Adrenal gland (tissue), 12 donors: ENCODE measurements around the gene NTSR2. TPM values are rescaled to one million over a fixed set of nuclear protein-coding genes. Genes with fewer than 3 reads are reported as not detected.

ENCODE experiments used
- DNase-seq, 7 donors: peaks; one replicate each; pipeline ENCODE4 v3.0.0-alpha.2; 2019 to 2020
- H3K27ac ChIP-seq, 5 donors: fragments of 200-600 bp; sonication (generic) in 4 of 5; 1 replicate in 3 of 5; 2 replicates in 2 of 5; pipeline versions ENCODE4 v1.5.1 to v1.8.0; 2016 to 2020; ENCODE audit warnings: mild to moderate bottlenecking in 1 of 5
- H3K27me3 ChIP-seq: fragments of 200-600 bp; 2 replicates; pipeline ENCODE4 v1.8.0; 2021
- H3K36me3 ChIP-seq, 2 donors: fragments of 200-600 bp; replicated peaks in 1 of 2; 1 replicate in 1 of 2; 2 replicates in 1 of 2; pipeline versions ENCODE4 v1.5.1 to v1.8.0; 2018 to 2022
- H3K4me1 ChIP-seq, 2 donors: fragments of 200-600 bp; replicated peaks in 1 of 2; 1 replicate in 1 of 2; 2 replicates in 1 of 2; pipeline versions ENCODE4 v1.5.1 to v1.8.0; 2018 to 2021
- H3K4me3 ChIP-seq, 4 donors: fragments of 200-600 bp; sonication (generic) in 3 of 4; one replicate each; pipeline ENCODE4 v1.5.1; 2016 to 2018
- H3K9me3 ChIP-seq, 3 donors: fragments of 200-600 bp; sonication (generic) in 1 of 3; replicated peaks in 1 of 3; 1 replicate in 2 of 3; 2 replicates in 1 of 3; pipeline versions ENCODE4 v1.5.1 to v1.8.0; 2016 to 2021
- POLR2A ChIP-seq, 2 donors: fragments of 450-650 bp; IDR thresholded peaks; one replicate each; pipeline ENCODE4 v1.6.1; 2017; ENCODE audit warnings: antibody characterized with exemption in 2 of 2, mild to moderate bottlenecking in 2 of 2, moderate library complexity in 1 of 2
- WGBS, 4 donors: extraction: QIAGEN DNeasy Blood & Tissue Kit in 2 of 4; methylation state at CpG; one replicate each; pipeline versions ENCODE4 v1.1.5 to v1.1.7; 2013 to 2017; 5-methylcytosine and 5-hydroxymethylcytosine counted together
- intact Hi-C, 2 donors: fragments of 100-400 bp; cut with DNase I; formaldehyde crosslinking; loops; one replicate each; pipeline versions ENCODE4 v1.14.1 to v1.15.0; 2022 to 2023
- polyA plus RNA-seq, 3 donors: library from polyadenylated mRNA; stranded (reverse); fragments of 200-250 nt in 2 of 3; fragments of 350-450 nt in 1 of 3; fragmentation: Illumina TruSeq in 1 of 3; extraction: RNeasy Lipid Tissue Mini Kit (QIAGEN cat#74804) in 1 of 3; gene quantifications; one replicate each; pipeline ENCODE4 v1.2.3, GENCODE V29; 2013 to 2014
- total RNA-seq, 9 donors: library from RNA; depleted of rRNA in 4 of 9; stranded (reverse); fragments of >200 nt in 4 of 9; fragments of 120-200 nt in 1 of 9; fragmentation: NEBNext Ultra II Directional in 1 of 9; extraction: Animal tissue kit (Norgen Biotek cat#: 25700) in 1 of 9; gene quantifications; one replicate each; pipeline versions ENCODE4 v1.1.0 to v1.2.4, GENCODE V29; 2013 to 2023
- TF ChIP-seq, protein P1 (sequence below), 6 experiments: fragments of 450-650 bp in 4 of 6; fragments of 200-600 bp in 2 of 6; sonication (generic) in 1 of 6; IDR thresholded peaks; 1 replicate in 5 of 6; 2 replicates in 1 of 6; pipeline versions ENCODE4 v1.5.1 to v1.8.0; 2016 to 2021; ENCODE audit warnings: antibody characterized with exemption in 6 of 6, mild to moderate bottlenecking in 2 of 6, moderate library complexity in 1 of 6
- donor health status: healthy with polysubstance abuse.
- donor health status: Bipolar disorder and iron deficiency.
- donor health status: DM: yes; HTN: yes; CAD: no.
- donor health status: DM: no; HTN: no; CAD: no.
- donor health status: DM: no; HTN: no; CAD: no.
- donor health status: DM: yes; HTN: yes; CAD: no.

NTSR2 gene
- total and polyA plus RNA-seq, 12 donors, result 0.06 to 10.3 (median 1.1) TPM

DNA sequence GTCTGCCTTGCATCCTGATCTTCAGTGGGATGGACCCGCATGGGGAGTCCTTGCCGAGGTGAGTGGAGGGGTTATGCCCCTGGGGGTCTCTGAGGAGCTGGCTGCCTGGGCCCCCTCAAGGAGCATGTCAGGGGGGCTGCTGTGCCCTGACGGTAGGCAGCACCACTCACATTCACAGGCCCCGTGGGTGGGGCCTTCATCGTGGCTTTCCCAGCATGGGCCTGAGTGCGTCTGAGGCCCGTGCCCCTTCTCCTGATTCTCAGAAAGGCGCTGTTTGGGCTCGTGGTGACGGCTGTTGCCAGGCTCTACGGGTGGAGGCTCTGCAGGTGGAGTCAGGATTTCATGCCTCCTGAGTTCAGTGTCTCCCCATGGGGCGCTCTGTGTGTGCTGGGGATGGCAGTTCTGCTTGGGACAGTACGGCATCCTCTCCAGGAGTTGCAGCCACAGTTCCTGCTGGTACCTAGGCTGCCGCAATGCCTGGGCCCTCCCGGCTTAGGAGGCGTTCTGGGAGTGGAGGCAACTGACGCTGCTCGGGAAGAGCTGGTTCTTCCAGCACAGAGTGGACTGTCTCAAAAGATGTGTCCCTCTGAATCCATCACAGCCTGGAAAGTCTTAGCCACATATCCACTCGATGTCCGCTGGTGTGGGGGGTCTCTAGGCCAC lies 57.3 kb downstream of the NTSR2 start:
- Histone ChIP-seq H3K27me3 (no peaks in the 10 kb centered on the region), H3K4me3 (no peak overlapping the region), H3K36me3 (no peaks in the 10 kb centered on the region), H3K9me3 (no peaks in the 10 kb centered on the region), H3K4me1 (no peaks in the 10 kb centered on the region), H3K27ac (no peak overlapping the region)
- intact Hi-C loops, result no loop called here
- 83 to 93% (median 89%) methylated on average over 8 to 20 of the region's 20 CpGs for WGBS, 4 donors
- no peak for DNase-seq
- no peak for TF ChIP-seq POLR2A (IDR thresholded peaks at IDR 0.05)
- TF ChIP-seq, protein P1, sequence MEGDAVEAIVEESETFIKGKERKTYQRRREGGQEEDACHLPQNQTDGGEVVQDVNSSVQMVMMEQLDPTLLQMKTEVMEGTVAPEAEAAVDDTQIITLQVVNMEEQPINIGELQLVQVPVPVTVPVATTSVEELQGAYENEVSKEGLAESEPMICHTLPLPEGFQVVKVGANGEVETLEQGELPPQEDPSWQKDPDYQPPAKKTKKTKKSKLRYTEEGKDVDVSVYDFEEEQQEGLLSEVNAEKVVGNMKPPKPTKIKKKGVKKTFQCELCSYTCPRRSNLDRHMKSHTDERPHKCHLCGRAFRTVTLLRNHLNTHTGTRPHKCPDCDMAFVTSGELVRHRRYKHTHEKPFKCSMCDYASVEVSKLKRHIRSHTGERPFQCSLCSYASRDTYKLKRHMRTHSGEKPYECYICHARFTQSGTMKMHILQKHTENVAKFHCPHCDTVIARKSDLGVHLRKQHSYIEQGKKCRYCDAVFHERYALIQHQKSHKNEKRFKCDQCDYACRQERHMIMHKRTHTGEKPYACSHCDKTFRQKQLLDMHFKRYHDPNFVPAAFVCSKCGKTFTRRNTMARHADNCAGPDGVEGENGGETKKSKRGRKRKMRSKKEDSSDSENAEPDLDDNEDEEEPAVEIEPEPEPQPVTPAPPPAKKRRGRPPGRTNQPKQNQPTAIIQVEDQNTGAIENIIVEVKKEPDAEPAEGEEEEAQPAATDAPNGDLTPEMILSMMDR (IDR thresholded peaks at IDR 0.05), result no peak

GRCh38 chr2:11611251-11611650 lies 58.7 kb downstream of the NTSR2 start:
- Histone ChIP-seq H3K36me3 (no peaks in the 10 kb centered on the region), H3K27ac (no peak overlapping the region), H3K27me3 (no peaks in the 10 kb centered on the region), H3K4me1 (no peaks in the 10 kb centered on the region), H3K4me3 (no peak overlapping the region), H3K9me3 (no peaks in the 10 kb centered on the region)
- TF ChIP-seq, protein P1 (IDR thresholded peaks at IDR 0.05), result no peak
- TF ChIP-seq POLR2A (IDR thresholded peaks at IDR 0.05), result no peak
- intact Hi-C loops, result no loop called here
- 90 to 95% (median 91%) methylated on average over 5 of the region's 5 CpGs for WGBS, 4 donors
- DNase-seq, result no peak

GRCh38 chr2:11610624-11611242 lies 59.3 kb downstream of the NTSR2 start:
- Histone ChIP-seq H3K9me3 (no peaks in the 10 kb centered on the region), H3K4me1 (no peaks in the 10 kb centered on the region), H3K36me3 (no peaks in the 10 kb centered on the region), H3K4me3 (no peak overlapping the region), H3K27me3 (no peaks in the 10 kb centered on the region), H3K27ac (no peak overlapping the region)
- TF ChIP-seq, protein P1 (IDR thresholded peaks at IDR 0.05), result no peak
- TF ChIP-seq POLR2A (IDR thresholded peaks at IDR 0.05), result no peak
- intact Hi-C loops, result no loop called here
- no peak for DNase-seq
- 90 to 95% (median 93%) methylated on average over 21 to 38 of the region's 38 CpGs for WGBS, 4 donors

Other genes starting within 250 kb of the NTSR2 start
- 10 to 100 TPM in 7 of 9 donors, 1 to 10 TPM in 2; 9.2 to 38.8 (median 13.4) TPM for gene E2F6, start 204.0 kb downstream of the NTSR2 start, total RNA-seq
- 10 to 100 TPM in 2 of 3 donors, 1 to 10 TPM in 1; 8.0 to 16.6 (median 11.4) TPM for gene E2F6, start 204.0 kb downstream of the NTSR2 start, polyA plus RNA-seq
- 10 to 100 TPM in 1 of 9 donors, 1 to 10 TPM in 8; 2.6 to 26.2 (median 4.3) TPM for gene GREB1, start 136.2 kb downstream of the NTSR2 start, total RNA-seq
- gene GREB1, start 136.2 kb downstream of the NTSR2 start, polyA plus RNA-seq, result 1 to 10 TPM; 2.2 to 7.5 (median 2.3) TPM
- 10 to 100 TPM; 19.9 to 58.5 (median 38.8) TPM for gene LPIN1, start 76.4 kb upstream of the NTSR2 start, total RNA-seq
- 10 to 100 TPM; 17.0 to 58.3 (median 23.3) TPM for gene LPIN1, start 76.4 kb upstream of the NTSR2 start, polyA plus RNA-seq